Mucosa of descending colon (tissue), 3 donors: ENCODE data around the gene SLC44A3. TPM values are rescaled to one million over a fixed set of nuclear protein-coding genes. Genes with fewer than 3 reads are reported as not detected.
A peak's percentile ranks its signal among the peaks of the same experiment; 100 is the strongest.

Experiments used
- ATAC-seq: fragments of 200-7000 bp; cut with Tn5 transposase; one replicate; pipeline ENCODE4 v1.9.1; 2020; ENCODE audit warnings: mild to moderate bottlenecking, moderate library complexity
- DNase-seq, 3 donors: peaks; one replicate each; pipeline ENCODE4 v3.0.0-alpha.2; 2020
- H3K36me3 ChIP-seq: fragments of 200-600 bp; one replicate; pipeline ENCODE4 v1.8.0; 2021; ENCODE audit warnings: low read depth, mild to moderate bottlenecking
- H3K4me1 ChIP-seq: fragments of 200-600 bp; one replicate; pipeline ENCODE4 v1.8.0; 2021; ENCODE audit warnings: low read depth, mild to moderate bottlenecking
- H3K4me3 ChIP-seq: fragments of 200-600 bp; one replicate; pipeline ENCODE4 v1.8.0; 2021; ENCODE audit warnings: mild to moderate bottlenecking
- H3K9me3 ChIP-seq: fragments of 200-600 bp; one replicate; pipeline ENCODE4 v1.8.0; 2021; ENCODE audit warnings: mild to moderate bottlenecking
- intact Hi-C, 2 donors: fragments of 100-400 bp; cut with DNase I in 1 of 2; cut with micrococcal nuclease in 1 of 2; formaldehyde crosslinking; loops; one replicate each; pipeline versions ENCODE4 v1.11.0 to v1.11.1; 2022; cut with DNase I, micrococcal nuclease
- total RNA-seq, 3 donors: library from RNA; stranded (reverse); fragmentation: NEBNext Ultra II Directional in 2 of 3; extraction: Animal tissue kit (Norgen Biotek cat#: 25700) in 2 of 3; gene quantifications; one replicate each; pipeline versions ENCODE4 v1.2.1 to v1.2.4, GENCODE V29; 2021 to 2023
- TF ChIP-seq, protein P1 (sequence below): fragments of 200-600 bp; IDR thresholded peaks from one replicate; pipeline ENCODE4 v1.8.0; 2022; ENCODE audit warnings: antibody characterized with exemption, mild to moderate bottlenecking
- donor health status: DM: no; HTN: no; CAD: no; lungs with moderate emphysema.
- donor health status: DM: no; HTN: no; CAD: no.
- donor health status: DM: no; HTN: yes; CAD: no.

The SLC44A3 gene
- total RNA-seq, 3 donors from 2014 or later, result 37.4 to 89.1 (median 49.5) TPM

DNA sequence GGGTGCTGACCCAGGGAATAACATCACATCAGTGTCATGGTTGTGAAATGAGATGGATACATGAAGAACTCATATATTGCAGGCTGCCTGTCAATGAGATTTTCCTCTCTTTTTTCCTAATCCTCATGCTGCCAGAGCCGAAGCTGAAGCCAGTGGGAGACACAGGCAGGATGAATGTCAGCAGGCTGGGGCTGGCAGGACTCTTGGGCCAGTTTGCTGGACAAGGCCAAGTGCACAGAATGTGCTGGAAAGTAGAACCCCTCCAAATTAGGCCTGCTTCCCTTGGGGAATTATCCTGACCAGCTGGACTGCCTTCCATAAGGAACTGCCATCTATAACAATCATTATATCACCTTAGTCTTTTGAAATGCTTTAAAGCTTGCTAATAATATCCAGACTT lies 31.4 kb downstream of the SLC44A3 start:
- DNase-seq (no peak), ATAC-seq (no peak)
- TF ChIP-seq, protein P1, sequence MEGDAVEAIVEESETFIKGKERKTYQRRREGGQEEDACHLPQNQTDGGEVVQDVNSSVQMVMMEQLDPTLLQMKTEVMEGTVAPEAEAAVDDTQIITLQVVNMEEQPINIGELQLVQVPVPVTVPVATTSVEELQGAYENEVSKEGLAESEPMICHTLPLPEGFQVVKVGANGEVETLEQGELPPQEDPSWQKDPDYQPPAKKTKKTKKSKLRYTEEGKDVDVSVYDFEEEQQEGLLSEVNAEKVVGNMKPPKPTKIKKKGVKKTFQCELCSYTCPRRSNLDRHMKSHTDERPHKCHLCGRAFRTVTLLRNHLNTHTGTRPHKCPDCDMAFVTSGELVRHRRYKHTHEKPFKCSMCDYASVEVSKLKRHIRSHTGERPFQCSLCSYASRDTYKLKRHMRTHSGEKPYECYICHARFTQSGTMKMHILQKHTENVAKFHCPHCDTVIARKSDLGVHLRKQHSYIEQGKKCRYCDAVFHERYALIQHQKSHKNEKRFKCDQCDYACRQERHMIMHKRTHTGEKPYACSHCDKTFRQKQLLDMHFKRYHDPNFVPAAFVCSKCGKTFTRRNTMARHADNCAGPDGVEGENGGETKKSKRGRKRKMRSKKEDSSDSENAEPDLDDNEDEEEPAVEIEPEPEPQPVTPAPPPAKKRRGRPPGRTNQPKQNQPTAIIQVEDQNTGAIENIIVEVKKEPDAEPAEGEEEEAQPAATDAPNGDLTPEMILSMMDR, result no peak
- intact Hi-C loops, result loop anchor here (10.0 kb wide), 2 partner anchors 73 to 383 kb away; partner anchors contain the start of genes CNN3 (in 1 of the 2) and RWDD3 (in 1 of the 2)
- Histone ChIP-seq H3K36me3 (no peaks in the 10 kb centered on the region), H3K4me1 (peaks cover 9% of the 10 kb centered on the region), H3K9me3 (no peaks in the 10 kb centered on the region), H3K4me3 (no peak overlapping the region)

DNA sequence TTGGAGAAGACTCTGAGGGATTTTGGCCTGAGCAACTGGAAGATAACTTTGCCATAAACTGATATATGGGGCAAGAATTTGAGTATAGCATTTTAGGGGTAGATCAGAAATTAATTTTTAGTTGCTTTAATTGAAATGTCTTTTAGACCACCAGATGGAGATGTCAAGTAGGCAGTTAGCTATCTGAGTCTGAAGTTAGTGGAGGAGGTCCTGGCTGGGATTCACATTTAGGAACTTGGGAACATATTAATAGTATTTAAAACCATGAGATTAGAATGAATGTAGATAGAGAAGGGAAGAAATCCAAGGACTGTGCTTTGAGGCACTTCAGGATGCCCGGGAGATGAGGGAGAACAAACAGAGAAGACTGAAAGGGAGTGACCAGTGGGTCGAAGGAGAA lies 32.6 kb downstream of the SLC44A3 start:
- H3K36me3 ChIP-seq, result no peaks in the 10 kb centered on the region
- intact Hi-C loops, result loop anchor here (10.0 kb wide), 2 partner anchors 72 to 382 kb away; partner anchors contain the start of genes CNN3 (in 1 of the 2) and RWDD3 (in 1 of the 2)
- ATAC-seq, result no peak

DNA sequence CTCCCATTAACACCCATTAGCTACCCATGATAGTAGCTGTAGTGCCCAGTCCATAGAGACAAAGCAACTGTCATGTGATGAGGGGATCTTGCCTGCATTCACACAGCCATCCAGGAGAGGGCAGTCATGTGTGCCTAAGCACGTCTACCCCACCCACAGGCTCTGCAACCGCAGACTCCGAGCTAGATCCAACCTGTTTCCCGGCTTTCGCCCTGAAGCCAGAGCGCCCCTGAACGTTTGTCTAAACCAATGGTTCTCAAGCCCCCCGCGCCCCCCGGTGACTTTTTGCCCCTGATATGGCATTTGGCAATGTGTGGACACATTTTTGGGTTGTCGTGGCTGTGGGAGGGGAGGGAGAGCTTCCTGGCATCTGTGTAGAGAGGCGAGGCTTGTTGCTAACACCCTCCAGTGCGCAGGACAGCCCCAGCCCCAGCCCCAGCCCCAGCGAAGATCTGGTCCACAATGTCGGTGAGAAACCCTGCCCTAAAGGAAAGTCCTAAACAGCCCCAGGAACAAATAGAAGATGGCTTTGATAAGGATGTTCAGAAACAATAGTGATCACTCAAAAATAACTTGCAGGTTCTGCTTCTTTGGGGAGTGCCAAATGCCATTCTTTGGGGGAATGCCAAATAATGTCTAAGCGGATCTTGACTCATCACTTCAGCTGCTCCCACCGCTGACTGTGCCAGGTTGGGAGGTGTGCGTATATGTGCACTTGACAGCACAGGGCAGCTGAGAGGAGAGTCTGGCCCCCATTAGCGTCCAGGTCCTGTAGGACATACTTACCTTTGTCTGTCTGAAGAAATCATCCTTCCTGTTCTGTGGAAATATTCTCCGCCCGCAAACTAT lies 34.5 kb downstream of the SLC44A3 start:
- ATAC-seq (peak; percentile 97), DNase-seq (peak; percentile 84 to 91 (median 88))
- Histone ChIP-seq H3K4me3 (no peak overlapping the region), H3K4me1 (peaks cover 9% of the 10 kb centered on the region), H3K9me3 (no peaks in the 10 kb centered on the region), H3K36me3 (no peaks in the 10 kb centered on the region)
- TF ChIP-seq, protein P1, result peak; percentile 79
- intact Hi-C loops, result loop anchor here (2.0 to 10.0 kb wide), 4 partner anchors 70 to 380 kb away; partner anchors contain the start of genes CNN3 (in 1 of the 2) and RWDD3 (in 1 of the 2)

More for the DNA sequence above, 32.6 kb downstream of the SLC44A3 start:
- DNase-seq, result no peak
- H3K9me3 ChIP-seq, result no peaks in the 10 kb centered on the region
- TF ChIP-seq, protein P1, result no peak
- peaks cover 9% of the 10 kb centered on the region for H3K4me1 ChIP-seq
- H3K4me3 ChIP-seq, result no peak overlapping the region

DNA sequence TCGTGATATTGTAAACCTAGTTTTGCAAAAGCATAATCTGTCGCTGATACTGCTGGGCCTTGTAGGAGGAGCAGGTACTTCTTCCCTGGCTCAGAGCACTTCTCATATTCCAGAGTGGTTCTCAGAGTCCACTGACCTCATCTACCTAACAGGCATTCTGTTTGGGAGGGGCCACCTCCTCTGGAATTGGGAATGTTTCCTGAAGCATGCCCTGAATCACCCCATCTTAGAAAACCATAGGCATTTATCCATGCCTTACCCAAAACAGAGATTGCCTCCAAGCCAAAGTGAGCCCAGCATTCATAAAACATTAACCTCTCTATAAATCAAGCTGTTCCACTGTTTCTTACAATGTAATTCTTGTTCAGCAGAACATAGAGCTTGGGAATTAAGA lies 35.1 kb downstream of the SLC44A3 start:
- Histone ChIP-seq H3K36me3 (no peaks in the 10 kb centered on the region), H3K9me3 (no peaks in the 10 kb centered on the region), H3K4me3 (no peak overlapping the region), H3K4me1 (peaks cover 9% of the 10 kb centered on the region)
- ATAC-seq, result peak; percentile 16
- no peak for DNase-seq
- TF ChIP-seq, protein P1, result no peak
- intact Hi-C loops, result loop anchor here (2.0 to 10.0 kb wide), 4 partner anchors 69 to 379 kb away; partner anchors contain the start of genes CNN3 (in 1 of the 2) and RWDD3 (in 1 of the 2)

DNA sequence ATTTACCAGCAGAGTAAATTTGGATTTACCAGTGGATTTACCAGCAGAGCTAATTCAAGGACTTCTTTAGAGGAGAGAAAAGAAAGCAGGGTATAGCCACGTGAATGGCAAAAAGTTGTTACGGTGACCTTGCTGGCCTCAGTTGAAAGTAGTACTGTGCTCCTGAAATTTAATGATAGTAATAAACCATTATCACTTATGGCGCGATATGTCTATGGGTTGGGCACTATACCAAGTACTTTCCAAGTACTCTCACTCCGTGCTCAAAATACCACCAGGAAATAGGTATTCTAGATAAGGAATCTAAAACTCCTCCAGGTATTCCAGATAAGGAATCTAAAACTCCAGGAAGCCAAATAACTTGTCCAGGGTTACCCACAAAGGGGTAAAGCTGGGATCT lies 35.8 kb downstream of the SLC44A3 start:
- H3K4me3 ChIP-seq, result no peak overlapping the region
- no peaks in the 10 kb centered on the region for H3K36me3 ChIP-seq
- TF ChIP-seq, protein P1, result no peak
- no peak for DNase-seq
- intact Hi-C loops, result loop anchor here (10.0 kb wide), 2 partner anchors 69 to 379 kb away; partner anchors contain the start of genes CNN3 (in 1 of the 2) and RWDD3 (in 1 of the 2)
- no peaks in the 10 kb centered on the region for H3K9me3 ChIP-seq
- peaks cover 9% of the 10 kb centered on the region for H3K4me1 ChIP-seq
- ATAC-seq, result peak; percentile 68
